Gastroesophageal sphincter (tissue), 3 donors: ENCODE measurements around the gene CSNK1G1.

ENCODE experiments used
- POLR2A ChIP-seq, 2 donors: fragments of 450-650 bp; IDR thresholded peaks; one replicate each; pipeline ENCODE4 v1.6.1; 2017; ENCODE audit warnings: antibody characterized with exemption in 2 of 2, mild to moderate bottlenecking in 2 of 2, moderate library complexity in 1 of 2
- TF ChIP-seq, protein P1 (sequence below), 4 experiments: fragments of 200-600 bp in 2 of 4; fragments of 450-650 bp in 2 of 4; sonication (generic) in 1 of 4; IDR thresholded peaks; one replicate each; pipeline ENCODE4 v1.5.1; 2017 to 2019; ENCODE audit warnings: antibody characterized with exemption in 4 of 4, mild to moderate bottlenecking in 2 of 4, moderate library complexity in 2 of 4

DNA sequence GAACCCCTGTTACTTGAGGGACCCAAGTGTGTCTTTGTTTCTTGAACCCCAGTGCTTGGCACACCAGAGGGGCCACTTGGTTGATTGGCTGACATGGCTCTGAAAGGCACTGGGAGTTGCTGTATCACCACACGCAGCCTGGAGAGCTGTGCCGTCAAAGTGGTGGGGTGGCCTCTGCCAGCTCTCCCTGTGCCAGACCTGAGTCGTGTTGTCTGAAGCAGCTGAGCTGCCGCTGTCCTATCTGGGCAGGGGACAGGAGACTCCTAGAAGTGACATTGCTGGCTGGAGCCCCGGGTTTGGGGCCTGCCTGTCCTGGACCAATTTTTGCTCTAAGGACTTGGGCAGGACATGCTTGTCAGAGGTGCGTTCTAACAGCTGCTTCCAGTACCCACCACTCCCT is 209.9 kb downstream of the CSNK1G1 start:
- TF ChIP-seq, protein P1, sequence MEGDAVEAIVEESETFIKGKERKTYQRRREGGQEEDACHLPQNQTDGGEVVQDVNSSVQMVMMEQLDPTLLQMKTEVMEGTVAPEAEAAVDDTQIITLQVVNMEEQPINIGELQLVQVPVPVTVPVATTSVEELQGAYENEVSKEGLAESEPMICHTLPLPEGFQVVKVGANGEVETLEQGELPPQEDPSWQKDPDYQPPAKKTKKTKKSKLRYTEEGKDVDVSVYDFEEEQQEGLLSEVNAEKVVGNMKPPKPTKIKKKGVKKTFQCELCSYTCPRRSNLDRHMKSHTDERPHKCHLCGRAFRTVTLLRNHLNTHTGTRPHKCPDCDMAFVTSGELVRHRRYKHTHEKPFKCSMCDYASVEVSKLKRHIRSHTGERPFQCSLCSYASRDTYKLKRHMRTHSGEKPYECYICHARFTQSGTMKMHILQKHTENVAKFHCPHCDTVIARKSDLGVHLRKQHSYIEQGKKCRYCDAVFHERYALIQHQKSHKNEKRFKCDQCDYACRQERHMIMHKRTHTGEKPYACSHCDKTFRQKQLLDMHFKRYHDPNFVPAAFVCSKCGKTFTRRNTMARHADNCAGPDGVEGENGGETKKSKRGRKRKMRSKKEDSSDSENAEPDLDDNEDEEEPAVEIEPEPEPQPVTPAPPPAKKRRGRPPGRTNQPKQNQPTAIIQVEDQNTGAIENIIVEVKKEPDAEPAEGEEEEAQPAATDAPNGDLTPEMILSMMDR (IDR thresholded peaks at IDR 0.05) = no peak
- TF ChIP-seq POLR2A (IDR thresholded peaks at IDR 0.05) = no peak
